Measurements from ENCODE around the gene MRPS14.

The MRPS14 gene

GRCh38 chr1:175009532-175009931, 13.7 kb downstream of the MRPS14 start:
- TF ChIP-seq RAD21 (IDR thresholded peaks at IDR 0.05; ENCODE audit: low read depth): no peak
- no peak for TF ChIP-seq TEAD4 (IDR thresholded peaks at IDR 0.05)
- TF ChIP-seq MAX (IDR thresholded peaks at IDR 0.05): no peak
- no peak for TF ChIP-seq TCF12 (IDR thresholded peaks at IDR 0.05; ENCODE audit: low read depth)
- no peak for TF ChIP-seq CEBPB (IDR thresholded peaks at IDR 0.05)
- no peak for TF ChIP-seq NFIC (IDR thresholded peaks at IDR 0.05)
- TF ChIP-seq EP300 (IDR thresholded peaks at IDR 0.05; ENCODE audit: borderline replicate concordance): no peak
- TF ChIP-seq ZBTB7A (IDR thresholded peaks at IDR 0.05; ENCODE audit: low read depth): no peak
- no peak for TF ChIP-seq EGR1 (IDR thresholded peaks at IDR 0.05)
- TF ChIP-seq REST (IDR thresholded peaks at IDR 0.05; ENCODE audit: low read depth): no peak
- TF ChIP-seq CREB1 (IDR thresholded peaks at IDR 0.05; ENCODE audit: low read depth): no peak
- no peak for TF ChIP-seq TAF1 (IDR thresholded peaks at IDR 0.05; ENCODE audit: low read depth)
- TF ChIP-seq USF1 (IDR thresholded peaks at IDR 0.05): no peak
- TF ChIP-seq YY1 (IDR thresholded peaks at IDR 0.05; ENCODE audit: low read depth): no peak
- no peak for TF ChIP-seq FOXM1 (IDR thresholded peaks at IDR 0.05; ENCODE audit: borderline replicate concordance, low read depth)

GRCh38 chr1:175005085-175005783, 18.0 kb downstream of the MRPS14 start:
- TF ChIP-seq YY1 (IDR thresholded peaks at IDR 0.05; ENCODE audit: low read depth) (no peak), EGR1 (IDR thresholded peaks at IDR 0.05) (no peak), TCF12 (IDR thresholded peaks at IDR 0.05; ENCODE audit: low read depth) (no peak), REST (IDR thresholded peaks at IDR 0.05; ENCODE audit: low read depth) (no peak), USF1 (IDR thresholded peaks at IDR 0.05) (no peak), RAD21 (IDR thresholded peaks at IDR 0.05; ENCODE audit: low read depth) (no peak), CEBPB (IDR thresholded peaks at IDR 0.05) (no peak), FOXM1 (IDR thresholded peaks at IDR 0.05; ENCODE audit: borderline replicate concordance, low read depth) (no peak), TAF1 (IDR thresholded peaks at IDR 0.05; ENCODE audit: low read depth) (no peak), EP300 (IDR thresholded peaks at IDR 0.05; ENCODE audit: borderline replicate concordance) (no peak), CREB1 (IDR thresholded peaks at IDR 0.05; ENCODE audit: low read depth) (no peak), ZBTB7A (IDR thresholded peaks at IDR 0.05; ENCODE audit: low read depth) (no peak), MAX (IDR thresholded peaks at IDR 0.05) (no peak), NFIC (IDR thresholded peaks at IDR 0.05) (no peak)

GRCh38 chr1:175003521-175003920, 19.7 kb downstream of the MRPS14 start:
- TF ChIP-seq EP300 (IDR thresholded peaks at IDR 0.05; ENCODE audit: borderline replicate concordance) (no peak), YY1 (IDR thresholded peaks at IDR 0.05; ENCODE audit: low read depth) (no peak), MAX (IDR thresholded peaks at IDR 0.05) (no peak), USF1 (IDR thresholded peaks at IDR 0.05) (no peak), TEAD4 (IDR thresholded peaks at IDR 0.05) (no peak), TCF12 (IDR thresholded peaks at IDR 0.05; ENCODE audit: low read depth) (no peak), NFIC (IDR thresholded peaks at IDR 0.05) (no peak), REST (IDR thresholded peaks at IDR 0.05; ENCODE audit: low read depth) (no peak), ZBTB7A (IDR thresholded peaks at IDR 0.05; ENCODE audit: low read depth) (no peak), EGR1 (IDR thresholded peaks at IDR 0.05) (no peak), FOXM1 (IDR thresholded peaks at IDR 0.05; ENCODE audit: borderline replicate concordance, low read depth) (no peak), CEBPB (IDR thresholded peaks at IDR 0.05) (no peak), CREB1 (IDR thresholded peaks at IDR 0.05; ENCODE audit: low read depth) (no peak)

Data from Ishikawa (cell line).